Astrocyte (in vitro differentiated cells and primary cell): ENCODE measurements around the gene MAP1A. TPM values are rescaled to one million over a fixed set of nuclear protein-coding genes. Genes with fewer than 3 reads are reported as not detected.

Experiments used
- DNase-seq: peaks from one replicate; pipeline ENCODE4 v3.0.0-alpha.2; 2010; ENCODE audit warnings: low read depth
- FAIRE-seq: peaks from 2 replicates; lab custom pipeline; 2011; peaks lifted over from hg19 to GRCh38; lab: Jason Lieb, UNC
- H2AFZ ChIP-seq: 2 replicates; pipeline ENCODE4 v1.6.0; 2012; ENCODE audit warnings: low read depth, low read length, inconsistent platforms
- H3K27ac ChIP-seq: 2 replicates; pipeline ENCODE4 v1.5.1; 2011; ENCODE audit warnings: low read depth, low read length, inconsistent platforms
- H3K27me3 ChIP-seq: 2 replicates; pipeline ENCODE4 v1.6.0; 2011; ENCODE audit warnings: low read length, inconsistent platforms; ENCODE audit not compliant: insufficient read depth
- H3K36me3 ChIP-seq: 2 replicates; pipeline ENCODE4 v1.5.1; 2011; ENCODE audit warnings: low read length, inconsistent platforms; ENCODE audit not compliant: insufficient read depth
- H3K4me1 ChIP-seq: 2 replicates; pipeline ENCODE4 v1.5.1; 2011; ENCODE audit warnings: low read length, inconsistent platforms; ENCODE audit not compliant: insufficient read depth
- H3K4me2 ChIP-seq: 2 replicates; pipeline ENCODE4 v1.6.0; 2012; ENCODE audit warnings: low read length, inconsistent platforms
- H3K4me3 ChIP-seq: 2 replicates; pipeline ENCODE4 v1.5.1; 2011; ENCODE audit warnings: low read depth, mild to moderate bottlenecking, low read length, inconsistent platforms; ENCODE audit not compliant: insufficient read depth
- H3K79me2 ChIP-seq: 2 replicates; pipeline ENCODE4 v1.6.0; 2012; ENCODE audit warnings: mild to moderate bottlenecking, low read length, inconsistent platforms; ENCODE audit not compliant: insufficient read depth
- H3K9ac ChIP-seq: 2 replicates; pipeline ENCODE4 v1.6.0; 2012; ENCODE audit warnings: mild to moderate bottlenecking, low read length, inconsistent platforms
- H3K9me3 ChIP-seq: 2 replicates; pipeline ENCODE4 v1.5.1; 2012; ENCODE audit warnings: low read depth, mild to moderate bottlenecking, low read length, inconsistent platforms; ENCODE audit not compliant: insufficient read depth
- H4K20me1 ChIP-seq: 2 replicates; pipeline ENCODE4 v1.6.0; 2012; ENCODE audit warnings: low read length, inconsistent platforms; ENCODE audit not compliant: insufficient read depth
- H3K27ac Mint-ChIP-seq: one replicate; pipeline ENCODE4 v1.8.0; 2021; ENCODE audit warnings: mild to moderate bottlenecking, mixed read lengths; ENCODE audit not compliant: unreplicated experiment
- H3K27me3 Mint-ChIP-seq: one replicate; pipeline ENCODE4 v1.8.0; 2021; ENCODE audit warnings: low read depth, mixed read lengths; ENCODE audit not compliant: unreplicated experiment
- H3K36me3 Mint-ChIP-seq: one replicate; pipeline ENCODE4 v1.8.0; 2021; ENCODE audit warnings: low read depth, mixed read lengths; ENCODE audit not compliant: unreplicated experiment
- H3K4me1 Mint-ChIP-seq: one replicate; pipeline ENCODE4 v1.8.0; 2021; ENCODE audit warnings: low read depth, mixed read lengths; ENCODE audit not compliant: unreplicated experiment
- H3K4me3 Mint-ChIP-seq: one replicate; pipeline ENCODE4 v1.8.0; 2021; ENCODE audit warnings: mild to moderate bottlenecking, moderate library complexity, mixed read lengths; ENCODE audit not compliant: unreplicated experiment
- H3K9me3 Mint-ChIP-seq: one replicate; pipeline ENCODE4 v1.8.0; 2021; ENCODE audit warnings: mild to moderate bottlenecking, mixed read lengths; ENCODE audit not compliant: unreplicated experiment
- EZH2 ChIP-seq: IDR thresholded peaks from 2 replicates; pipeline ENCODE4 v1.6.1; 2012; ENCODE audit warnings: mild to moderate bottlenecking, low read length, inconsistent platforms; ENCODE audit not compliant: insufficient read depth
- total RNA-seq: library from RNA; stranded (reverse); gene quantifications from 2 replicates; pipeline ENCODE4 v1.2.1, GENCODE V29; 2021
- TF ChIP-seq, protein P1 (sequence below): IDR thresholded peaks from 2 replicates; pipeline ENCODE4 v1.5.1; 2011; ENCODE audit warnings: low read depth, mild to moderate bottlenecking, inconsistent platforms, low read length, moderate library complexity; ENCODE audit not compliant: insufficient read depth

The MAP1A gene
- total RNA-seq, 1 donor from 2014 or later = 142 TPM

DNA sequence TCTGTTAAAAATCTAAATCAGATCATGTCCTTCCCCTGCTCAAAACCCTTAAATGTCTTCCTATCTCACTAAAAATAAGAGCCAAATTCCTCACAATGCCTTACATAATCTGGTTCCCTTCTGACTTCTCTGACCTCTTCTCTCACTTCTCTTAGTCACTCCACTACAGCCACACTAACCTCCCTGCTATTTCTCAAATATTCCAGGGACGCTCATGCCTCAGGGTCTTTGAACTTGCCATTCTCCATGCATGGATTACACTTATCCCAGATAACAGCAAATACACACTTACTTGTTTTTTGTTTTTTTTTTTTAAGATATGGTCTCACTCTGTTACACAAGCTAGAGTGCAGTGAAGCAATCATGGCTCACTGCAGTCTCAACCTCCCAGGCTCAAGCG, 33.0 kb upstream of the MAP1A start:
- H3K4me1 ChIP-seq = no peaks in the 10 kb centered on the region
- no peak overlapping the region for H3K4me2 ChIP-seq
- FAIRE-seq (no peak), DNase-seq (no peak)
- Mint-ChIP-seq H3K4me1 (peaks cover 8% of the 10 kb centered on the region), H3K27ac (no peak overlapping the region), H3K36me3 (peaks cover 10% of the 10 kb centered on the region), H3K27me3 (no peaks in the 10 kb centered on the region), H3K4me3 (no peak overlapping the region), H3K9me3 (no peaks in the 10 kb centered on the region)
- no peak for TF ChIP-seq EZH2
- TF ChIP-seq, protein P1, sequence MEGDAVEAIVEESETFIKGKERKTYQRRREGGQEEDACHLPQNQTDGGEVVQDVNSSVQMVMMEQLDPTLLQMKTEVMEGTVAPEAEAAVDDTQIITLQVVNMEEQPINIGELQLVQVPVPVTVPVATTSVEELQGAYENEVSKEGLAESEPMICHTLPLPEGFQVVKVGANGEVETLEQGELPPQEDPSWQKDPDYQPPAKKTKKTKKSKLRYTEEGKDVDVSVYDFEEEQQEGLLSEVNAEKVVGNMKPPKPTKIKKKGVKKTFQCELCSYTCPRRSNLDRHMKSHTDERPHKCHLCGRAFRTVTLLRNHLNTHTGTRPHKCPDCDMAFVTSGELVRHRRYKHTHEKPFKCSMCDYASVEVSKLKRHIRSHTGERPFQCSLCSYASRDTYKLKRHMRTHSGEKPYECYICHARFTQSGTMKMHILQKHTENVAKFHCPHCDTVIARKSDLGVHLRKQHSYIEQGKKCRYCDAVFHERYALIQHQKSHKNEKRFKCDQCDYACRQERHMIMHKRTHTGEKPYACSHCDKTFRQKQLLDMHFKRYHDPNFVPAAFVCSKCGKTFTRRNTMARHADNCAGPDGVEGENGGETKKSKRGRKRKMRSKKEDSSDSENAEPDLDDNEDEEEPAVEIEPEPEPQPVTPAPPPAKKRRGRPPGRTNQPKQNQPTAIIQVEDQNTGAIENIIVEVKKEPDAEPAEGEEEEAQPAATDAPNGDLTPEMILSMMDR = no peak
- H3K9me3 ChIP-seq = no peaks in the 10 kb centered on the region
- peaks cover 54% of the 10 kb centered on the region for H4K20me1 ChIP-seq
- H3K27me3 ChIP-seq = no peaks in the 10 kb centered on the region
- no peak overlapping the region for H3K9ac ChIP-seq
- H2AFZ ChIP-seq = no peak overlapping the region
- H3K4me3 ChIP-seq = no peak overlapping the region
- H3K27ac ChIP-seq = no peak overlapping the region
- peaks cover 19% of the 10 kb centered on the region for H3K36me3 ChIP-seq
- H3K79me2 ChIP-seq = peaks cover 9% of the 10 kb centered on the region

DNA sequence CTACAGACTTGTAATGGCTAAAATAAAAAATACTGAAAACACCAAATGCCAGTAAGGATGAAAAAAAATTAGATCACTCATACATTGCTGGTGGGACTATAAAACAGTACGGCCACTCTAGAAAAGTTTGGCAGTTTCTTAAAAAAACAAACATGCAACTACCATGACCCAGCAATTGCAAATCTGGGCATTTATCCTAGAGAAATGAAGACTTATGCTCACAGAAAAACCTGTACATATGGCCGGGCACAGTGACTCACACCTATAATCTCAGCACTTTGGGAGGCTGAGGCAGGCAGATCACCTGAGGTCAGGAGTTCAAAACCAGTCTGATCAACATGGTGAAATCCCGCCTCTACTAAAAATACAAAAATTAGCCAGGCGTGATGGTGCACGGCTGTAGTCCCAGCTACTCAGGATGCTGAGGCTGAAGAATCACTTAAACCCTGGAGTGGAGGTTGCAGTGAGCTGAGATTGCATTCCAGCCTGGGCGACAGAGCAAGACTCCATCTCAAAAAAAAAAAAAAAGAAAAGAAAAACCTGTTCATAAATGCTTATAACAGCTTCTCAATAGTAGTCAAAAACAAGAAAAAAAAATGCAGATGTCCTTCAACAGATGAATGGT, 30.0 kb upstream of the MAP1A start:
- no peak overlapping the region for H3K27ac Mint-ChIP-seq
- H3K27ac ChIP-seq = no peak overlapping the region
- no peaks in the 10 kb centered on the region for H3K9me3 ChIP-seq
- FAIRE-seq (no peak), DNase-seq (no peak)
- no peaks in the 10 kb centered on the region for H3K27me3 ChIP-seq
- TF ChIP-seq, protein P1 = no peak
- no peak for TF ChIP-seq EZH2
- no peak overlapping the region for H3K9ac ChIP-seq
- H4K20me1 ChIP-seq = peaks cover 56% of the 10 kb centered on the region
- H3K27me3 Mint-ChIP-seq = no peaks in the 10 kb centered on the region
- no peaks in the 10 kb centered on the region for H3K4me1 ChIP-seq
- H3K79me2 ChIP-seq = peaks cover 20% of the 10 kb centered on the region
- H3K36me3 Mint-ChIP-seq = peaks cover 10% of the 10 kb centered on the region
- peaks cover 12% of the 10 kb centered on the region for H3K4me1 Mint-ChIP-seq
- H3K9me3 Mint-ChIP-seq = no peaks in the 10 kb centered on the region
- H3K4me3 Mint-ChIP-seq = no peak overlapping the region
- no peak overlapping the region for H3K4me2 ChIP-seq
- H3K36me3 ChIP-seq = peaks cover 8% of the 10 kb centered on the region
- no peak overlapping the region for H3K4me3 ChIP-seq
- H2AFZ ChIP-seq = no peak overlapping the region

DNA sequence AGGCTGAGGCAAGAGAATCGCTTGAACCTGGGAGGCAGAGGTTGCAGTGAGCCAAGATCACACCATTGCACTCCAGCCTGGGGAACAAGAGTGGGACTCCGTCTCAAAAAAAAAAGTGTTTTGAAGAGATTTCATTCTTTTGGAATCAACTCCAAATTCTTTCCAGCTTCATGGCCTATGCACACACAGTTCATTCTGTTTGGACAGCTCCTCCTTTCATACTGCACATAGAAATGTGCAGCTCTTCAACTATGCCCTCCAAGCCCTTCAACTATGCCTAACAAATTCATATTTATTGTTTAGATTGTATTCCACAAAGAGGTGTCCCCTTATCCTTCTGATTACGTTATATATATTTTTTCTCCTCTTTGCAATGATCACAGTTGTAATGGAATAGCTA, 28.6 kb upstream of the MAP1A start:
- H3K4me1 Mint-ChIP-seq = peaks cover 14% of the 10 kb centered on the region
- no peak for TF ChIP-seq EZH2
- TF ChIP-seq, protein P1 = no peak
- Histone ChIP-seq H3K9ac (no peak overlapping the region), H3K4me1 (peaks cover 5% of the 10 kb centered on the region), H3K36me3 (peaks cover 3% of the 10 kb centered on the region), H3K4me3 (no peak overlapping the region), H3K27me3 (no peaks in the 10 kb centered on the region), H3K27ac (no peak overlapping the region), H3K4me2 (no peak overlapping the region), H3K9me3 (no peaks in the 10 kb centered on the region), H2AFZ (no peak overlapping the region), H3K79me2 (peaks cover 22% of the 10 kb centered on the region), H4K20me1 (peaks cover 44% of the 10 kb centered on the region)
- H3K27me3 Mint-ChIP-seq = no peaks in the 10 kb centered on the region
- H3K4me3 Mint-ChIP-seq = no peak overlapping the region
- FAIRE-seq (no peak), DNase-seq (no peak)
- H3K27ac Mint-ChIP-seq = no peak overlapping the region
- H3K9me3 Mint-ChIP-seq = no peaks in the 10 kb centered on the region
- H3K36me3 Mint-ChIP-seq = peaks cover 10% of the 10 kb centered on the region
